HepG2 (cell line): ENCODE results near the gene IPO8. TPM values are rescaled to one million over a fixed set of nuclear protein-coding genes. Genes with fewer than 3 reads are reported as not detected.

Experiments
- ATAC-seq: fragments of 200-7000 bp; cut with Tn5 transposase; 3 replicates; pipeline ENCODE4 v1.9.1; 2020; ENCODE audit warnings: mild to moderate bottlenecking, moderate library complexity
- BruUV-seq: library from RNA; stranded (reverse); fragments of 400-500 nt; replicated peaks from 2 replicates; lab custom pipeline; 2021; lab: Mats Ljungman, UMichigan
- CTCF ChIA-PET: fragments of 300-600 bp; formaldehyde crosslinking; extraction: SDS; loops from one replicate; lab custom pipeline; 2021; ENCODE audit warnings: low total read pairs, inconsistent platforms, low intra/inter-chr PET ratio; lab: Yijun Ruan, JAX
- POLR2A ChIA-PET: fragments of 350-600 bp; sonication (Branson Sonifier 250); formaldehyde crosslinking; loops from one replicate; lab custom pipeline; 2020; ENCODE audit warnings: antibody characterized with exemption, inconsistent platforms; lab: Yijun Ruan, JAX
- DNase-seq: peaks from one replicate; pipeline ENCODE4 v3.0.0-alpha.2; 2015; ENCODE audit warnings: low spot score
- FAIRE-seq: peaks from 3 replicates; lab custom pipeline; 2011; peaks lifted over from hg19 to GRCh38; lab: Jason Lieb, UNC
- H2AFZ ChIP-seq: one replicate; pipeline ENCODE4 v1.6.1; 2011; ENCODE audit warnings: low read length, inconsistent platforms
- H3K27ac ChIP-seq: fragments of 300-600 bp; 3 replicates; pipeline ENCODE4 v1.8.0; 2011; ENCODE audit warnings: mixed run types, mild to moderate bottlenecking, mixed read lengths, low read length, inconsistent platforms; ENCODE audit not compliant: insufficient read depth; ENCODE audit errors: extremely low read length
- H3K27me3 ChIP-seq, 2 experiments: fragments of 200-600 bp in 1 of 2; 2 replicates in 1 of 2; 3 replicates in 1 of 2; pipeline versions ENCODE4 v1.6.0 to v1.8.0; 2011; ENCODE audit warnings: low read length in 2 of 2, mild to moderate bottlenecking in 2 of 2, moderate library complexity in 2 of 2, inconsistent platforms in 1 of 2; ENCODE audit not compliant: insufficient read depth in 2 of 2, control insufficient read depth in 1 of 2
- H3K36me3 ChIP-seq, 2 experiments: fragments of 200-600 bp in 1 of 2; replicated peaks in 1 of 2; 2 replicates in 1 of 2; 3 replicates in 1 of 2; pipeline versions ENCODE4 v1.5.1 to v1.8.0; 2011; ENCODE audit warnings: low read length in 2 of 2, inconsistent platforms in 1 of 2; ENCODE audit not compliant: insufficient read depth in 2 of 2, control insufficient read depth in 1 of 2
- H3K4me1 ChIP-seq: 2 replicates; pipeline ENCODE4 v1.5.1; 2012; ENCODE audit warnings: low read length, inconsistent platforms; ENCODE audit not compliant: insufficient read depth
- H3K4me2 ChIP-seq: 2 replicates; pipeline ENCODE4 v1.6.0; 2011; ENCODE audit warnings: low read depth, low read length, inconsistent platforms
- H3K4me3 ChIP-seq, 3 experiments: fragments of 200-600 bp in 1 of 3; sonication (generic), shearing (Covaris generic) in 1 of 3; replicated peaks in 1 of 3; 2 replicates each; pipeline ENCODE4 v1.5.1; 2011 to 2016; ENCODE audit warnings: low read length in 3 of 3, inconsistent platforms in 2 of 3, low read depth in 2 of 3, mild to moderate bottlenecking in 2 of 3, control low read depth in 1 of 3, mixed read lengths in 1 of 3; ENCODE audit not compliant: insufficient read depth in 1 of 3
- H3K79me2 ChIP-seq: one replicate; pipeline ENCODE4 v1.6.1; 2011; ENCODE audit warnings: low read length, inconsistent platforms; ENCODE audit not compliant: insufficient read depth
- H3K9ac ChIP-seq: 2 replicates; pipeline ENCODE4 v1.6.0; 2011; ENCODE audit warnings: mild to moderate bottlenecking, low read depth, low read length, inconsistent platforms; ENCODE audit not compliant: insufficient read depth
- H3K9me3 ChIP-seq: 2 replicates; pipeline ENCODE4 v1.5.1; 2012; ENCODE audit warnings: mild to moderate bottlenecking, low read length
- H4K20me1 ChIP-seq: 2 replicates; pipeline ENCODE4 v1.6.0; 2011; ENCODE audit warnings: inconsistent platforms, mild to moderate bottlenecking, low read length, moderate library complexity; ENCODE audit not compliant: insufficient read depth
- ARID5B ChIP-seq: IDR thresholded peaks from 2 replicates; pipeline ENCODE4 v1.4.0; 2020; ENCODE audit warnings: mild to moderate bottlenecking, missing genetic modification reagents
- CC2D1A ChIP-seq: sonication (generic); formaldehyde crosslinking; IDR thresholded peaks from 2 replicates; pipeline ENCODE4 v1.8.1; 2023; ENCODE audit warnings: mild to moderate bottlenecking, missing genetic modification reagents
- CREM ChIP-seq, 2 experiments: sonication (generic) in 1 of 2; formaldehyde crosslinking in 1 of 2; IDR thresholded peaks; 2 replicates each; pipeline versions ENCODE4 v1.4.0 to v1.6.1; 2016 to 2020; ENCODE audit warnings: antibody characterized with exemption in 1 of 2, mild to moderate bottlenecking in 1 of 2, missing genetic modification reagents in 1 of 2
- HMG20A ChIP-seq: IDR thresholded peaks from 2 replicates; pipeline ENCODE4 v1.6.1; 2016; ENCODE audit warnings: borderline replicate concordance
- KDM3A ChIP-seq: IDR thresholded peaks from 2 replicates; pipeline ENCODE4 v1.6.1; 2018; ENCODE audit warnings: low read depth, missing compliant biosample characterization
- KLF9 ChIP-seq: IDR thresholded peaks from 2 replicates; pipeline ENCODE4 v1.6.1; 2016; ENCODE audit warnings: low read depth
- PAXIP1 ChIP-seq: sonication (generic); formaldehyde crosslinking; conservative IDR thresholded peaks from 2 replicates; pipeline ENCODE4 v1.4.0; 2020; ENCODE audit warnings: mild to moderate bottlenecking, missing genetic modification reagents, moderate library complexity
- SAP130 ChIP-seq: IDR thresholded peaks from 2 replicates; pipeline ENCODE4 v1.6.1; 2016; ENCODE audit warnings: low read depth
- SMYD3 ChIP-seq: sonication (generic); formaldehyde crosslinking; IDR thresholded peaks from 2 replicates; pipeline ENCODE4 v1.8.1; 2023; ENCODE audit warnings: mild to moderate bottlenecking, missing genetic modification reagents
- TCF7 ChIP-seq: sonication (generic); IDR thresholded peaks from 2 replicates; pipeline ENCODE4 v1.6.1; 2016; ENCODE audit warnings: antibody characterized with exemption, low read depth
- WIZ ChIP-seq: sonication (generic); formaldehyde crosslinking; IDR thresholded peaks from 2 replicates; pipeline ENCODE4 v1.5.1; 2020; ENCODE audit warnings: mild to moderate bottlenecking, missing genetic modification reagents
- ZNF775 ChIP-seq: sonication (generic); formaldehyde crosslinking; IDR thresholded peaks from 2 replicates; pipeline ENCODE4 v1.4.0; 2020; ENCODE audit warnings: missing genetic modification reagents, mild to moderate bottlenecking, moderate library complexity, borderline replicate concordance
- WGBS: methylation state at CpG from one replicate; pipeline ENCODE4 v1.1.6; 2017; ENCODE audit warnings: low lambda C conversion rate; 5-methylcytosine and 5-hydroxymethylcytosine counted together
- in situ Hi-C: cut with HindIII; loops from 2 replicates; pipeline ENCODE4 v1.10.0; 2017; ENCODE audit warnings: low pct_unique_long_range_greater_than_20kb; ENCODE audit not compliant: extremely low pct_ligation_motif_present
- intact Hi-C: fragments of 100-400 bp; cut with micrococcal nuclease; formaldehyde crosslinking; loops from one replicate; pipeline ENCODE4 v1.10.0; 2022; ENCODE audit not compliant: unreplicated experiment
- polyA plus RNA-seq, 8 experiments: library from polyadenylated mRNA; depleted of rRNA in 3 of 8; stranded (reverse) in 7 of 8; unstranded in 1 of 8; fragments of >200 nt; fragmentation: Illumina TruSeq in 4 of 8; extraction: Trizol in 4 of 8; gene quantifications; 2 replicates each; pipeline versions ENCODE4 v1.2.1 to v1.2.3, GENCODE V29; 2011 to 2016; ENCODE audit warnings: low read depth in 4 of 8, missing spikeins in 1 of 8, mixed read lengths in 1 of 8; ENCODE audit not compliant: insufficient read depth in 1 of 8
- total RNA-seq, 5 experiments: library from RNA; depleted of rRNA; stranded (reverse); fragments of >200 nt; fragmentation: Illumina TruSeq; extraction: Trizol; gene quantifications; 2 replicates each; pipeline ENCODE4 v1.2.3, GENCODE V29; 2016; ENCODE audit warnings: low read depth in 1 of 5
- TF ChIP-seq, protein P1 (sequence below): sonication (generic); formaldehyde crosslinking; IDR thresholded peaks from 2 replicates; pipeline ENCODE4 v1.4.0; 2020; ENCODE audit warnings: missing genetic modification reagents; ENCODE audit errors: not compliant biosample characterization
- TF ChIP-seq, protein P2 (sequence below): sonication (generic); formaldehyde crosslinking; IDR thresholded peaks from 2 replicates; pipeline ENCODE4 v1.4.0; 2020; ENCODE audit warnings: missing genetic modification reagents, mild to moderate bottlenecking, borderline replicate concordance

Gene IPO8
- total and polyA plus RNA-seq, 2 of the 13 experiments (the other 11 are each of a cell fraction or from before 2014, with no cell fraction given), result 6.3 to 21.8 TPM

- intact Hi-C loops, result no loop called here
- Histone ChIP-seq H3K4me1 (peaks cover 57% of the 10 kb centered on the region), H3K4me2 (0 out of 2 replicates have a peak overlapping the region, but pooled peaks have one; percentile 11), H3K79me2 (peaks cover 2% of the 10 kb centered on the region), H3K36me3 (peaks cover 9 to 19% of the 10 kb centered on the region in 2 experiments), H2AFZ (no peak overlapping the region), H3K9ac (no peak overlapping the region), H3K27ac (peak overlapping the region; percentile 14), H3K9me3 (no peaks in the 10 kb centered on the region), H3K27me3 (no peaks in the 10 kb centered on the region), H4K20me1 (no peaks in the 10 kb centered on the region), H3K4me3 (no peak overlapping the region)
- DNase-seq (peak; percentile 34), FAIRE-seq (no peak), ATAC-seq (no peak)
- ChIA-PET CTCF (no interaction called here), POLR2A (interaction anchor here (1.1 kb wide), 1 partner anchor 17 kb away, joined by 3 read pairs; no protein-coding TSS in a partner anchor)
- BruUV-seq, result no TSS peak
- WGBS, result 75% methylated on average over 4 of the region's 4 CpGs
- in situ Hi-C loops, result no loop called here
- TF ChIP-seq, protein P1, sequence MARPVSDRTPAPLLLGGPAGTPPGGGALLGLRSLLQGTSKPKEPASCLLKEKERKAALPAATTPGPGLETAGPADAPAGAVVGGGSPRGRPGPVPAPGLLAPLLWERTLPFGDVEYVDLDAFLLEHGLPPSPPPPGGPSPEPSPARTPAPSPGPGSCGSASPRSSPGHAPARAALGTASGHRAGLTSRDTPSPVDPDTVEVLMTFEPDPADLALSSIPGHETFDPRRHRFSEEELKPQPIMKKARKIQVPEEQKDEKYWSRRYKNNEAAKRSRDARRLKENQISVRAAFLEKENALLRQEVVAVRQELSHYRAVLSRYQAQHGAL (CRISPR knock-in tag), result no peak
- TF ChIP-seq SMYD3 (CRISPR knock-in tag), result no peak
- TF ChIP-seq, protein P2, sequence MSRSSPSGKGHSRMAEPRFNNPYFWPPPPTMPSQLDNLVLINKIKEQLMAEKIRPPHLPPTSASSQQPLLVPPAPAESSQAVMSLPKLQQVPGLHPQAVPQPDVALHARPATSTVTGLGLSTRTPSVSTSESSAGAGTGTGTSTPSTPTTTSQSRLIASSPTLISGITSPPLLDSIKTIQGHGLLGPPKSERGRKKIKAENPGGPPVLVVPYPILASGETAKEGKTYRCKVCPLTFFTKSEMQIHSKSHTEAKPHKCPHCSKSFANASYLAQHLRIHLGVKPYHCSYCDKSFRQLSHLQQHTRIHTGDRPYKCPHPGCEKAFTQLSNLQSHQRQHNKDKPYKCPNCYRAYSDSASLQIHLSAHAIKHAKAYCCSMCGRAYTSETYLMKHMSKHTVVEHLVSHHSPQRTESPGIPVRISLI (CRISPR knock-in tag), result no peak
- 0 out of 2 replicates have a peak, but pooled peaks have one; percentile 38 for TF ChIP-seq KLF9 (CRISPR knock-in tag)
- peak; percentile 50; the same call in 1 of the 2 replicates for TF ChIP-seq HMG20A (CRISPR knock-in tag)
- TF ChIP-seq KDM3A, result no peak
- TF ChIP-seq WIZ (CRISPR knock-in tag), result no peak
- TF ChIP-seq PAXIP1 (CRISPR knock-in tag), result peak; percentile 32; the same call in 1 of the 2 replicates
- TF ChIP-seq ARID5B (CRISPR knock-in tag), result peak; percentile 69; the same call in 1 of the 2 replicates
- no peak for TF ChIP-seq ZNF775 (CRISPR knock-in tag)
- TF ChIP-seq CREM (IDR thresholded peaks at IDR 0.05), result 0 out of 2 replicates have a peak, but pooled peaks have one; percentile 36
- TF ChIP-seq CREM (CRISPR knock-in tag; IDR thresholded peaks at IDR 0.05), result no peak
- TF ChIP-seq SAP130, result 0 out of 2 replicates have a peak, but pooled peaks have one; percentile 12
- TF ChIP-seq TCF7, result peak; percentile 53; the same call in 1 of the 2 replicates
- TF ChIP-seq CC2D1A (CRISPR knock-in tag), result no peak
Observed at GRCh38 chr12:30729547-30729946, 33.9 kb upstream of the IPO8 start.
